Astrocyte (in vitro differentiated cells and primary cell): ENCODE measurements around the gene PBXIP1. TPM values are rescaled to one million over a fixed set of nuclear protein-coding genes. Genes with fewer than 3 reads are reported as not detected.

ENCODE experiments used
- DNase-seq: peaks from one replicate; pipeline ENCODE4 v3.0.0-alpha.2; 2010; ENCODE audit warnings: low read depth
- FAIRE-seq: peaks from 2 replicates; lab custom pipeline; 2011; peaks lifted over from hg19 to GRCh38; lab: Jason Lieb, UNC
- H2AFZ ChIP-seq: 2 replicates; pipeline ENCODE4 v1.6.0; 2012; ENCODE audit warnings: low read depth, low read length, inconsistent platforms
- H3K27ac ChIP-seq: 2 replicates; pipeline ENCODE4 v1.5.1; 2011; ENCODE audit warnings: low read depth, low read length, inconsistent platforms
- H3K27me3 ChIP-seq: 2 replicates; pipeline ENCODE4 v1.6.0; 2011; ENCODE audit warnings: low read length, inconsistent platforms; ENCODE audit not compliant: insufficient read depth
- H3K36me3 ChIP-seq: 2 replicates; pipeline ENCODE4 v1.5.1; 2011; ENCODE audit warnings: low read length, inconsistent platforms; ENCODE audit not compliant: insufficient read depth
- H3K4me1 ChIP-seq: 2 replicates; pipeline ENCODE4 v1.5.1; 2011; ENCODE audit warnings: low read length, inconsistent platforms; ENCODE audit not compliant: insufficient read depth
- H3K4me2 ChIP-seq: 2 replicates; pipeline ENCODE4 v1.6.0; 2012; ENCODE audit warnings: low read length, inconsistent platforms
- H3K4me3 ChIP-seq: 2 replicates; pipeline ENCODE4 v1.5.1; 2011; ENCODE audit warnings: low read depth, mild to moderate bottlenecking, low read length, inconsistent platforms; ENCODE audit not compliant: insufficient read depth
- H3K79me2 ChIP-seq: 2 replicates; pipeline ENCODE4 v1.6.0; 2012; ENCODE audit warnings: mild to moderate bottlenecking, low read length, inconsistent platforms; ENCODE audit not compliant: insufficient read depth
- H3K9ac ChIP-seq: 2 replicates; pipeline ENCODE4 v1.6.0; 2012; ENCODE audit warnings: mild to moderate bottlenecking, low read length, inconsistent platforms
- H3K9me3 ChIP-seq: 2 replicates; pipeline ENCODE4 v1.5.1; 2012; ENCODE audit warnings: low read depth, mild to moderate bottlenecking, low read length, inconsistent platforms; ENCODE audit not compliant: insufficient read depth
- H4K20me1 ChIP-seq: 2 replicates; pipeline ENCODE4 v1.6.0; 2012; ENCODE audit warnings: low read length, inconsistent platforms; ENCODE audit not compliant: insufficient read depth
- H3K27ac Mint-ChIP-seq: one replicate; pipeline ENCODE4 v1.8.0; 2021; ENCODE audit warnings: mild to moderate bottlenecking, mixed read lengths; ENCODE audit not compliant: unreplicated experiment
- H3K27me3 Mint-ChIP-seq: one replicate; pipeline ENCODE4 v1.8.0; 2021; ENCODE audit warnings: low read depth, mixed read lengths; ENCODE audit not compliant: unreplicated experiment
- H3K36me3 Mint-ChIP-seq: one replicate; pipeline ENCODE4 v1.8.0; 2021; ENCODE audit warnings: low read depth, mixed read lengths; ENCODE audit not compliant: unreplicated experiment
- H3K4me1 Mint-ChIP-seq: one replicate; pipeline ENCODE4 v1.8.0; 2021; ENCODE audit warnings: low read depth, mixed read lengths; ENCODE audit not compliant: unreplicated experiment
- H3K4me3 Mint-ChIP-seq: one replicate; pipeline ENCODE4 v1.8.0; 2021; ENCODE audit warnings: mild to moderate bottlenecking, moderate library complexity, mixed read lengths; ENCODE audit not compliant: unreplicated experiment
- H3K9me3 Mint-ChIP-seq: one replicate; pipeline ENCODE4 v1.8.0; 2021; ENCODE audit warnings: mild to moderate bottlenecking, mixed read lengths; ENCODE audit not compliant: unreplicated experiment
- EZH2 ChIP-seq: IDR thresholded peaks from 2 replicates; pipeline ENCODE4 v1.6.1; 2012; ENCODE audit warnings: mild to moderate bottlenecking, low read length, inconsistent platforms; ENCODE audit not compliant: insufficient read depth
- total RNA-seq: library from RNA; stranded (reverse); gene quantifications from 2 replicates; pipeline ENCODE4 v1.2.1, GENCODE V29; 2021
- TF ChIP-seq, protein P1 (sequence below): IDR thresholded peaks from 2 replicates; pipeline ENCODE4 v1.5.1; 2011; ENCODE audit warnings: low read depth, mild to moderate bottlenecking, inconsistent platforms, low read length, moderate library complexity; ENCODE audit not compliant: insufficient read depth

The PBXIP1 gene
- total RNA-seq, 1 donor from 2014 or later, result 89.2 TPM

DNA sequence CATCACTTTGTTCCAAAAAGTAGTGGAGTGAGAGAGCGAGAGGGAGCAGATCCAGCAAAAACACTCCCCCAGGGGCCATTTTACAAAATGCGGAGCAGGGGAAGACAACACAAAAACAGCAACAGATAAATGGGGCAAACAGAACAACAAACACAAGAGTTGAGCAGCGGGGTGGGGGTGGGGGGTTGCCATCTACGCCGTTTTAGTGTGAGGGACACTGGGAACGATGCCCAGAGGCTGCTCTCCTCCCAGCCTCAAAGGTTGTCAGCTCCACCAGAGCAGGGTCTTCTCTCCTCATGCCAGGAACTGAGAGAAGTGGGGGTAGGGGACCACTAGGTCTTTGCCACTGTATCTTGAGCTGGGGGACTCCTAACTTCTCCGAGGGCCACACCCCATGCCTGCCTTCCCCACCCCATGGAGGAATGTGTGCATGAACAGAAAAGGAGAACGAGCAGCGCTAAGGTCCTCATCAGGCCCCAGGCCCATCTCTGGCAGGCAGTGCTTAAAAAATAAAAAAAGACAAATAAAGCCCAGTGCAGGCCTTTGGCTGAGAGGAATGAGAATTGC, 1.3 kb upstream of the PBXIP1 start:
- H3K27me3 Mint-ChIP-seq, result no peaks in the 10 kb centered on the region
- peaks cover 40% of the 10 kb centered on the region for H3K79me2 ChIP-seq
- no peaks in the 10 kb centered on the region for H3K9me3 ChIP-seq
- no peak overlapping the region for H3K27ac ChIP-seq
- FAIRE-seq (no peak), DNase-seq (no peak)
- peaks cover 35% of the 10 kb centered on the region for H3K4me1 Mint-ChIP-seq
- no peaks in the 10 kb centered on the region for H3K36me3 ChIP-seq
- H3K4me2 ChIP-seq, result peak overlapping the region; percentile 96
- H3K4me3 Mint-ChIP-seq, result peak overlapping the region; percentile 35
- no peaks in the 10 kb centered on the region for H3K27me3 ChIP-seq
- H3K9ac ChIP-seq, result peak overlapping the region; percentile 86
- TF ChIP-seq EZH2, result no peak
- TF ChIP-seq, protein P1, sequence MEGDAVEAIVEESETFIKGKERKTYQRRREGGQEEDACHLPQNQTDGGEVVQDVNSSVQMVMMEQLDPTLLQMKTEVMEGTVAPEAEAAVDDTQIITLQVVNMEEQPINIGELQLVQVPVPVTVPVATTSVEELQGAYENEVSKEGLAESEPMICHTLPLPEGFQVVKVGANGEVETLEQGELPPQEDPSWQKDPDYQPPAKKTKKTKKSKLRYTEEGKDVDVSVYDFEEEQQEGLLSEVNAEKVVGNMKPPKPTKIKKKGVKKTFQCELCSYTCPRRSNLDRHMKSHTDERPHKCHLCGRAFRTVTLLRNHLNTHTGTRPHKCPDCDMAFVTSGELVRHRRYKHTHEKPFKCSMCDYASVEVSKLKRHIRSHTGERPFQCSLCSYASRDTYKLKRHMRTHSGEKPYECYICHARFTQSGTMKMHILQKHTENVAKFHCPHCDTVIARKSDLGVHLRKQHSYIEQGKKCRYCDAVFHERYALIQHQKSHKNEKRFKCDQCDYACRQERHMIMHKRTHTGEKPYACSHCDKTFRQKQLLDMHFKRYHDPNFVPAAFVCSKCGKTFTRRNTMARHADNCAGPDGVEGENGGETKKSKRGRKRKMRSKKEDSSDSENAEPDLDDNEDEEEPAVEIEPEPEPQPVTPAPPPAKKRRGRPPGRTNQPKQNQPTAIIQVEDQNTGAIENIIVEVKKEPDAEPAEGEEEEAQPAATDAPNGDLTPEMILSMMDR, result no peak
- peaks cover 9% of the 10 kb centered on the region for H3K36me3 Mint-ChIP-seq
- peaks cover 34% of the 10 kb centered on the region for H3K4me1 ChIP-seq
- H2AFZ ChIP-seq, result no peak overlapping the region
- peaks cover 26% of the 10 kb centered on the region for H4K20me1 ChIP-seq
- no peak overlapping the region for H3K4me3 ChIP-seq
- no peaks in the 10 kb centered on the region for H3K9me3 Mint-ChIP-seq
- peak overlapping the region; percentile 98 for H3K27ac Mint-ChIP-seq

DNA sequence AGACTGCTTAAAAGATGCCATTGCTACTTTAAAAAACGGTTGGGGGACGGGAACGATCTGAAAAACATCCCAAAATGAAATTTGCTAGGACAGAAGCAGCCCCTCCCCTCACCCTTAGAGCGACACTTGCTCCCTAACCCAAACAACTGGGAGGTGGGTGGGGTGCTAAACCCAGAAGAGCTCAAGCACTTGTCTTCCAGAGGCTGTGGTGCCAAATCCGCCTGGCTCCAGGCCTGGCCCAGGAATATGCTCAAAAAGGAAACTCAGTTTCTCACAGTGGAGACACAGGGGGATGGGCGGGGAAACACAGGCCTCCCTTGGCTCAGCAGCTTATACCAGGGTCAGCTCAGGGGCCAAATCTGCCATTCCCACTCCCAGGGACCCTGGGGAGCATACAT, 644 bp upstream of the PBXIP1 start:
- H3K36me3 ChIP-seq, result no peaks in the 10 kb centered on the region
- H3K4me2 ChIP-seq, result peak overlapping the region; percentile 96
- TF ChIP-seq EZH2, result no peak
- TF ChIP-seq, protein P1, result no peak
- H3K27ac ChIP-seq, result peak overlapping the region; percentile 85
- H3K9me3 ChIP-seq, result no peaks in the 10 kb centered on the region
- peaks cover 40% of the 10 kb centered on the region for H3K79me2 ChIP-seq
- peaks cover 33% of the 10 kb centered on the region for H3K4me1 ChIP-seq
- DNase-seq (no peak), FAIRE-seq (no peak)
- Mint-ChIP-seq H3K4me3 (peak overlapping the region; percentile 95), H3K36me3 (peaks cover 12% of the 10 kb centered on the region), H3K27me3 (no peaks in the 10 kb centered on the region), H3K9me3 (no peaks in the 10 kb centered on the region), H3K27ac (peak overlapping the region; percentile 98), H3K4me1 (peaks cover 35% of the 10 kb centered on the region)
- peak overlapping the region; percentile 85 for H2AFZ ChIP-seq
- H3K4me3 ChIP-seq, result peak overlapping the region; percentile 73
- no peaks in the 10 kb centered on the region for H3K27me3 ChIP-seq
- H3K9ac ChIP-seq, result peak overlapping the region; percentile 86
- H4K20me1 ChIP-seq, result peaks cover 28% of the 10 kb centered on the region

DNA sequence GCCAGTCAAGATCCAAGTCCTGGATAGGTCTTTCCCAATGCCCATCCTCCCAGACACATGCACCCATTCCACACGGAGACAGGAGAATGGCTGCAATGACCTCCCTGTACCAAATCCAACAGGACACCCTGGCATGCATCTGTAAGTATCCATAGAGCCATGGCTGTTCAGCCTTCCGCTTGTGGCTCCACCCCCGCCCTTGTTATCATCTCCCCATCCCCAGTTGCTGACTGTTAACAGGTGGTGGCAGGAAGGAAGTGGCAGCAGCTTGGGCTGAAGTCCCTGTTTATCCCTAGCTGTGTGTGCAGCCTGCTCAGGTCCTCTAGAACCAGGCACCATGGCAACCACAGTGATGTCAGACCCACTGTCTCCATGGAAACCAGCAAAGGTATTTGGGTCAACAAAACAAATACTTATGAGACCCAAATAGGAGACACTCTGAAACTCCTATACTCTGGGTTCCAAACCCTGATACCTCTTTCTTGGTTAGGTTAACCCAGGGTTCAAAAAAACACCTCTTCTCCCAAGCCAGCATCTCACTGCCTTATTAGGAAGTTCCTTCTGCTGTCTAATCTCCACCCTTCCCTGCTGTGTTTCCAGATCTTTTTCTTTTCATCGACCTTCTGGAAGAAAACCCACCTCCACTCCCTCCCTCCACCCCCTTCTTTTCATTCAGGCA, 721 bp downstream of the PBXIP1 start:
- Mint-ChIP-seq H3K27ac (peak overlapping the region; percentile 98), H3K4me1 (peaks cover 30% of the 10 kb centered on the region), H3K27me3 (no peaks in the 10 kb centered on the region), H3K4me3 (peak overlapping the region; percentile 95), H3K36me3 (peaks cover 15% of the 10 kb centered on the region), H3K9me3 (no peaks in the 10 kb centered on the region)
- DNase-seq (peak; percentile 76), FAIRE-seq (no peak)
- Histone ChIP-seq H3K9me3 (no peaks in the 10 kb centered on the region), H2AFZ (no peak overlapping the region), H4K20me1 (peaks cover 39% of the 10 kb centered on the region), H3K4me2 (peak overlapping the region; percentile 96), H3K27me3 (no peaks in the 10 kb centered on the region), H3K36me3 (peaks cover 4% of the 10 kb centered on the region), H3K4me1 (peaks cover 26% of the 10 kb centered on the region), H3K9ac (peak overlapping the region; percentile 86), H3K27ac (peak overlapping the region; percentile 85), H3K4me3 (peak overlapping the region; percentile 73), H3K79me2 (peaks cover 29% of the 10 kb centered on the region)
- TF ChIP-seq, protein P1, result no peak
- no peak for TF ChIP-seq EZH2
